Motor neuron (in vitro differentiated cells): ENCODE data around the gene SCN4A. TPM values are rescaled to one million over a fixed set of nuclear protein-coding genes. Genes with fewer than 3 reads are reported as not detected.

Experiments
- ATAC-seq, 8 experiments: fragments of 200-7000 bp; cut with Tn5 transposase; replicated peaks in 6 of 8; 2 replicates each; pipeline ENCODE4 v1.8.0; 2021; ENCODE audit warnings: mild to moderate bottlenecking in 8 of 8, moderate library complexity in 8 of 8
- H3K27ac ChIP-seq, 2 donors: fragments of 250-450 bp; sonication (Bioruptor Pico); 2 replicates each; pipeline ENCODE4 v1.9.0; 2021; ENCODE audit warnings: antibody characterized with exemption in 2 of 2, mild to moderate bottlenecking in 2 of 2, moderate library complexity in 1 of 2
- H3K4me1 ChIP-seq, 2 donors: fragments of 250-450 bp; sonication (Bioruptor Pico); replicated peaks in 1 of 2; 2 replicates each; pipeline ENCODE4 v1.6.1; 2021; ENCODE audit warnings: antibody characterized with exemption in 2 of 2, mild to moderate bottlenecking in 2 of 2, moderate library complexity in 1 of 2
- H3K4me3 ChIP-seq, 5 donors: fragments of 250-450 bp; sonication (Bioruptor Pico); 2 replicates each; pipeline ENCODE4 v1.9.0; 2021; ENCODE audit warnings: antibody characterized with exemption in 5 of 5, mild to moderate bottlenecking in 5 of 5, moderate library complexity in 4 of 5
- WGBS, 10 experiments: fragments of 450-650 bp; shearing (Covaris generic); methylation state at CpG; one replicate each; pipeline ENCODE4 v1.0.0; 2022; 5-methylcytosine and 5-hydroxymethylcytosine counted together
- in situ Hi-C, 9 experiments: fragments of 400-800 bp; cut with MboI; loops; one replicate each; pipeline ENCODE4 v1.15.0; 2021; ENCODE audit warnings: low sequenced_read_pairs in 9 of 9, low pct_unique_long_range_greater_than_20kb in 2 of 9; ENCODE audit not compliant: unreplicated experiment in 9 of 9
- total RNA-seq, 8 experiments: library from RNA; unstranded; fragments of 300-600 nt; gene quantifications; 2 replicates each; pipeline versions ENCODE4 v1.2.3 to v1.2.4, GENCODE V29; 2022

The SCN4A gene
- total RNA-seq, 8 experiments from 2014 or later = 0.04 to 2.1 (median 1.0) TPM

- in situ Hi-C loops = loop anchor here in 1 of 9 experiments (25.0 kb wide), 1 partner anchor 88 kb away; the partner anchor contains the start of genes CSHL1 and GH1
Observed at GRCh38 chr17:63999680-64000531, 27.2 kb upstream of the SCN4A start.

DNA sequence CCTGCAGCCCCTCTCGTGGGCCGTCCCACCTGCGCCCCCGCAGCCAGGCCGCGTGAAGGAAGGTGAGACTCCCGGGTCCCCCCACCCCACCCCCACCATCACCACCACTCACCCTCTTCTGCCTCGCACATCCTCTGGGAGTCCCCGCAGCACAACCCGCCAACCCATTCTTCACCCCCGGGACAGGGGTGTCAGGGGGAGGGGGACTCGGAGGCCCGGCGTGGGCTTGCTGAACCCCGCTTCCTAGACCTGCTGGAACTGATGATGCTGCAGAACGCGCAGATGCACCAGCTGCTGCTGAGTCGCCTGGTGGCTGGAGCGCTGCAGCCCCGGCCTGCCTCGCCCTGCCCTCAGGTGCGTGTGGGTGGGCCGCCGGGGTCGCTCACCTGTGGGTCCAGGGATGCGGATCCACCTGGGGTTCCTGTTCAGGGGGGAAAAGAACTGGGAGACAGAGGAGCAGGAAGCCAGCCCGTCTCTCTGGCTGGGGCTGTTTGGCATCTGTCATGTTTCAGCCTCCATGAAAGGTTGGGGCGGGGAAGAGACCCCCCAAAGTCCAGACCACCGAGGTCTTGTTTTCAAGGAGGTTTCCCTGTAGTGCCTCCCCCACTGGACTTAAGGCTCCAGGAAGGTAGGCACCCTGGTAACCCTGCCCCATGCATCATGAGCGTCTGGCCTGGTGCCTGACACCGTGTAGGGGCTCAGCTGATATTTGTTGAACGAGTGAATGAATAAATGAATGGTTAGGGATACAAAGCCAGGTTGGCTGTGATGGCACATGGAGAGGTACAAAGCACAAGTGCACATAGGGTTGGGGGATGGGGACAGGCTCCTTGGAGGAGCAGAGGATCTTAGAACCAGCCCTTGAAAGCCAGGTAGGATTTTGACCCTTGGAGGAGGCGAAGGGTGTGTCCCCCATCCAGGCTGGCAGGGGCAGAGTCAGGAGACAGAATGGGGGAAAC is 26.3 kb upstream of the SCN4A start:
- ATAC-seq = peak in 5 of 8 experiments; percentile 3 to 48 (median 41)
- in situ Hi-C loops = no loop called here
- Histone ChIP-seq H3K27ac (no peak overlapping the region), H3K4me3 (peak overlapping the region; percentile 37 to 59 (median 51)), H3K4me1 (peaks cover 0 to 7% of the 10 kb centered on the region in 2 donors)
- WGBS, 10 experiments = 66 to 100% (median 77%) methylated on average over 1 to 6 of the region's 33 CpGs; no CpG with 5 or more reads in 4 of the 10 experiments

More at GRCh38 chr17:63999680-64000531, 27.2 kb upstream of the SCN4A start:
- 75 to 94% (median 91%) methylated on average over 2 to 15 of the region's 25 CpGs; no CpG with 5 or more reads in 2 of the 10 experiments for WGBS, 10 experiments
- Histone ChIP-seq H3K4me3 (no peak overlapping the region), H3K4me1 (peaks cover 0 to 7% of the 10 kb centered on the region in 2 donors), H3K27ac (no peak overlapping the region)
- ATAC-seq = no peak

DNA sequence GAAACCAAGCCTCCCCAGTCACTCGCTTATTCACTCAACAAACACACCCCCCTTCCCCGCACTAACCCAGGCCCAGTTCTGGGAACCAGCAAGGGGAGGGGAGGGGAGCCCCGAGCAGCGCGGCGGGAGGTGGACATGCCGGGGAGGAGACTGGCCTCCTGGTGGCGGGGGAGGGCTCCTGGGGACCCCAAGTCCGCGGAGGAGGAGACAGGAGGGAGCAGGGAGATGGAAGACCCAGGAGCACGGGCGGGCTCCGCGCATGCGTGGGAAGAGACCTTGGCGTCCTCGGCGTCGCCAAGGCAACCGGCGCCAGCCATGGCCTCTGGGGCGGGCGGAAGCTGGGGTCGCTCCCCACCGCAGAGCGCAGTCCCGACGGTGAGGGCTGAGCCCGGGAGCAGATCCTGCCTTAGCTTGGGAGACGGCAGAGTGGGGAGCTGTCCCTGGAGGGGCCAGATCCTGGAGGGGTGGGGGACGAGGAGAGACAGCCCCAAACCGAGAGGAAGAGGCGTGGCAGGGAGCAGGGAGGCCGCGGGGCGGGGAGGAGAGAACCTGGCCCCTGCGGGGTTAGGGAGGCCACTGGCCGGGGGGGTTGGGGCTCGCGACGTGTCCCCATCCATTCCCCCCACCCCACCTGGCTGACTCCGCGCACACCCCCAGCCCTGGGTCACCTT is 25.5 kb upstream of the SCN4A start, which contains the start of gene PRR29:
Gene PRR29 (plus strand): TSS at position 302 of the 671 bp plus-strand sequence. CDS start 14 bp downstream, at position 316.
- peak; percentile 84 to 97 (median 94) for ATAC-seq
- in situ Hi-C loops = no loop called here
- H3K4me3 ChIP-seq = peak within 1 kb of the TSS; percentile 37 to 59 (median 51)
- WGBS, 10 experiments = 0 to 17% (median 5%) methylated on average over 1 to 2 of the region's 43 CpGs; no CpG with 5 or more reads in 6 of the 10 experiments
- no peak within 1 kb of the TSS for H3K27ac ChIP-seq
- peaks cover 0 to 7% of the 10 kb centered on the region in 2 donors for H3K4me1 ChIP-seq

GRCh38 chr17:63997341-63998048 is 24.8 kb upstream of the SCN4A start:
- H3K4me3 ChIP-seq = peak overlapping the region in 4 of 5 donors; percentile 37 to 55 (median 44)
- 8 to 24% (median 15%) methylated on average over 6 to 15 of the region's 19 CpGs; no CpG with 5 or more reads in 2 of the 10 experiments for WGBS, 10 experiments
- peaks cover 0 to 7% of the 10 kb centered on the region in 2 donors for H3K4me1 ChIP-seq
- H3K27ac ChIP-seq = no peak overlapping the region
- peak in 1 of 8 experiments; percentile 6 for ATAC-seq
- in situ Hi-C loops = no loop called here

- no peak overlapping the region for H3K4me3 ChIP-seq
- 71 to 100% (median 87%) methylated on average over 3 to 8 of the region's 11 CpGs; no CpG with 5 or more reads in 2 of the 10 experiments for WGBS, 10 experiments
- peaks cover 0 to 7% of the 10 kb centered on the region in 2 donors for H3K4me1 ChIP-seq
- no peak overlapping the region for H3K27ac ChIP-seq
- ATAC-seq = no peak
- in situ Hi-C loops = no loop called here
Observed at GRCh38 chr17:63996430-63997182, 23.9 kb upstream of the SCN4A start.

DNA sequence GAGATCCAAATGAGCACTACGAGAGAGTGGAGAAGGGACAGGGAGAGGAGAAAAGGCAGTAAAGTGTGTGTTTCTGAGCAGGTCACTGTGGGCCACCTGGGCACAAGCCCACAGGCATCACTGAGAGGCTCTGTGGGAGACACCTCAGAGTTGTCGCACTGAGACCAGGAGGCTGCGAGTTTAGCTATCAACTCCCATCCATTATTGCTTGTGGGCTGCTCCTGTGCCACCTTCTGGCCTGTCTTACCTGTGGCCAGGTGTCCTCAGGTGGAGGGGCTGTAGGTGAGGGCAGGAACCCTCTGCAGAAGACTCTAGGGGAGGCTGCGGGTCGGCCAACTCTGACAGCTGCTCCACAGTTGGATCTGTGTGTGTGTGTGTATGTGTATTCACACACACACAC is 22.9 kb upstream of the SCN4A start:
- H3K27ac ChIP-seq = no peak overlapping the region
- in situ Hi-C loops = no loop called here
- peaks cover 0 to 7% of the 10 kb centered on the region in 2 donors for H3K4me1 ChIP-seq
- no peak overlapping the region for H3K4me3 ChIP-seq
- no peak for ATAC-seq
- WGBS, 10 experiments = 0% methylated on average over 1 of the region's 5 CpGs; no CpG with 5 or more reads in 9 of the 10 experiments

DNA sequence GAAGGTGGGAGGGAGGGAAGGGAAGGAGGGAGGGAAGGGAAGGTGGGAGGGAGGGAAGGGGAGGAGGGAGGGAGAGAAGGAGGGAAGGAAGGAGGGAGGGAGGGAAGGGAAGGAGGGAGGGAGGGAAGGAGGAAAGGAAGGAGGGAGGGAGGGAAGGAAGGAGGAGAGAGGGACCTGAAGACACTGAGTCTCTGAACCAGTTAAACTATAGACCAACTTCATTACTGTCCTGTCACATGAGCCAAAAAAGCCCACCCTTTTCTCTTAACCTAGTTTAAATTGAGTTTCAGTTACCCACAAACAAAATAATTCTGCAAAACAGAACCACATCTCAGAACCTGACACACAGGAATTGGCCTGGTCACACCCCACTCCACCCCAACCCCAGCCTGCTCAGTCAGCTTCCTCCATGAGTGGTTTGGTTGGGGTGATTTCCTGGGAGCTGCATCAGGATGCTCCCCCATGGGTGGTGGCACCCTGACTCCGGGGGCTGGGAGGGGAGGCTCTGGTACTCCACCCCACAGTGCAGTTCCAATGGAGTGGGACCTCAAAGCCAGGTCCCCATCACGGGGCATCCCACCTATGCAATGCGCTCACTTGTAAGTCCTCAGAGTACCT is 20.8 kb upstream of the SCN4A start:
- ATAC-seq = no peak
- no peak overlapping the region for H3K27ac ChIP-seq
- in situ Hi-C loops = no loop called here
- H3K4me3 ChIP-seq = no peak overlapping the region
- H3K4me1 ChIP-seq = peaks cover 3 to 9% of the 10 kb centered on the region in 2 donors
- 0 to 100% (median 41%) methylated on average over 1 to 2 of the region's 3 CpGs; no CpG with 5 or more reads in 6 of the 10 experiments for WGBS, 10 experiments

DNA sequence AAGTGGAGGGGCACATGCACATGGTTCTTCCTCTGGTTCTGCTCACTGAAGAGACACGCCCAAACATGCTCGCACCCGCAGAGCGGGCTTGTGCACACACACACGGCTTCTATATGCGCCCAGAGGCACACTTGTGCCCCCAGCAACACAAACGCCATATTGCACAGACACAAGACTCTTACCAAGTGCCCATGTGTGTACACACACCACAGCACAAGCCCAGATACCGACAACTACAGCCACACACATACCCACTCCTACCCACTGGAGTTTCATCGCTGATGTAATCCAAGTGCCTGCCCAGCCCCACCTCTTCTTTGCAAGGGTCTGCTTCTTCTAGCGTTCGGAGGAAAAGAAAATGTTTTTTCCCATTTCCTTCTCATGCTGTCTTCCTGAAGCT is 18.9 kb upstream of the SCN4A start:
- no peak overlapping the region for H3K27ac ChIP-seq
- peaks cover 3 to 7% of the 10 kb centered on the region in 2 donors for H3K4me1 ChIP-seq
- 62 to 89% (median 82%) methylated on average over 1 to 10 of the region's 11 CpGs; no CpG with 5 or more reads in 4 of the 10 experiments for WGBS, 10 experiments
- ATAC-seq = no peak
- in situ Hi-C loops = no loop called here
- no peak overlapping the region for H3K4me3 ChIP-seq

- peaks cover 3 to 7% of the 10 kb centered on the region in 2 donors for H3K4me1 ChIP-seq
- WGBS, 10 experiments = 49 to 100% (median 80%) methylated on average over 2 to 8 of the region's 21 CpGs; no CpG with 5 or more reads in 2 of the 10 experiments
- in situ Hi-C loops = no loop called here
- H3K27ac ChIP-seq = no peak overlapping the region
- ATAC-seq = peak in 3 of 8 experiments; percentile 2 to 10 (median 6)
- H3K4me3 ChIP-seq = no peak overlapping the region
Observed at GRCh38 chr17:63989622-63990345, 17.1 kb upstream of the SCN4A start.

GRCh38 chr17:63988741-63989621 is 16.3 kb upstream of the SCN4A start:
- in situ Hi-C loops = no loop called here
- peak in 5 of 8 experiments; percentile 76 to 87 (median 79) for ATAC-seq
- WGBS, 10 experiments = 34 to 78% (median 45%) methylated on average over 1 to 6 of the region's 35 CpGs; no CpG with 5 or more reads in 6 of the 10 experiments
- Histone ChIP-seq H3K27ac (no peak overlapping the region), H3K4me3 (no peak overlapping the region), H3K4me1 (peaks cover 3 to 7% of the 10 kb centered on the region in 2 donors)
